ENCODE measurements around the gene IL20RB.

Gene IL20RB

GRCh38 chr3:136928240-136928639 lies 29.5 kb upstream of the IL20RB start:
- Histone ChIP-seq H3K9me3 (ENCODE audit: control insufficient read depth, low read length) (no peaks in the 10 kb centered on the region), H3K4me1 (ENCODE audit: control insufficient read depth, insufficient read depth, low read length, poor library complexity, severe bottlenecking) (no peaks in the 10 kb centered on the region), H3K27ac (ENCODE audit: low read depth, low read length, severe bottlenecking) (no peak overlapping the region), H3K36me3 (ENCODE audit: control insufficient read depth, insufficient read depth, low read length) (peaks cover 29% of the 10 kb centered on the region), H3K4me3 (ENCODE audit: extremely low read depth, insufficient read depth, low read length, poor library complexity, severe bottlenecking) (no peak overlapping the region)

DNA sequence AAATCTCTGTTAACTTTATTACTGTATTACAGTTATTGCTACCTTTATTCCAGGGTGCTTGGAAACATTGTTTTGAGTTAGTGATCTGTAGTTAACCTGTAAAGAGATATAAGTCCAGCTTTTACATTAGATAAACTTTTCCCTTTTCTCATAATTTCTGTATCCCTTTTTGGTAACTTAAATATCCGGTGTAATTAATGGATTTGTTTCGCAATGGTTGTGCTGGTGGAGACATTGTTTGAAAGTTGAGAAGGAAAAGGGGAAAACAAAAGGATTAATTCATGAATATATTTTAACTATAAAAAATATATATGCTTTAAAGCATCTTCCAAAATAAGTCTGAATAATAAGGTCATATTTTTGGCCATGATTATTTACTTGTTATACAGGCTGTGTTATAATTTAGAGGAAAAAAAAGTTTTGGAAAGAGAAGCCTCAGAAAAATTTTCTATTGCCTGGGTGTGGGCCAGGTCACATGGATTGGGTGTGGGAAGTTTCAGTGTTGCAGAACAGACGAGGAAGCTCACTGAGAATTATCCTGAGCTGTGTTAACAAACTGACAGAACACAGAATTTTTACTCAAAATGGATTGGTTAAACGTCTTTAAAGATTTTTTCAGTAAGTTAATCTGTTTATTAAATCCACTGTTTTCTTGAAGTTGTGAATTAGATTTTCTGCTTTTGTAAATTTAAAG lies 27.7 kb upstream of the IL20RB start:
- H3K4me1 ChIP-seq (ENCODE audit: control insufficient read depth, insufficient read depth, low read length, poor library complexity, severe bottlenecking), result no peaks in the 10 kb centered on the region
- H3K4me3 ChIP-seq (ENCODE audit: extremely low read depth, insufficient read depth, low read length, poor library complexity, severe bottlenecking), result no peak overlapping the region
- H3K27ac ChIP-seq (ENCODE audit: low read depth, low read length, severe bottlenecking), result no peak overlapping the region
- H3K36me3 ChIP-seq (ENCODE audit: control insufficient read depth, insufficient read depth, low read length), result peaks cover 45% of the 10 kb centered on the region
- 80 to 86% methylated on average over 1 of the region's 4 CpGs for WGBS, 2 experiments (ENCODE audit: insufficient coverage in 2 of 2)
- no peaks in the 10 kb centered on the region for H3K9me3 ChIP-seq (ENCODE audit: control insufficient read depth, low read length)

DNA sequence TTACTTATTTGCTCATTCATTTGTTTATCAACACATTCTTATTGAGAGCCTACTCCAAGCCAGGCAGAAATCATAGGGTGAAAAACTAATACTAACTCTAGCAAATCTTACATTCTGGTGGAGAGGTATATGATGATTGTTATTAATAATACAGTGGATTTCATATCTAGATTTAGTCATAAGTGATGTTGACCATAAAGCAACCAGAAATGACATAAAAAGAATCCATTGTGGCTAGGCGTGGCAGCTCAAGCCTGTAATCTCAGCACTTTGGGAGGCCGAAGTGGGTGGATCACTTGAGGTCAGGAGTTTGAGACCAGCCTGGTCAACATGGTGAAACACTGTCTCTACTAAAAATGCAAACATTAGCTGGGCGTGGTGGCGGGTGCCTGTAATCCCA lies 26.2 kb upstream of the IL20RB start:
- Histone ChIP-seq H3K4me3 (ENCODE audit: extremely low read depth, insufficient read depth, low read length, poor library complexity, severe bottlenecking) (no peak overlapping the region), H3K4me1 (ENCODE audit: control insufficient read depth, insufficient read depth, low read length, poor library complexity, severe bottlenecking) (no peaks in the 10 kb centered on the region), H3K27ac (ENCODE audit: low read depth, low read length, severe bottlenecking) (no peak overlapping the region), H3K9me3 (ENCODE audit: control insufficient read depth, low read length) (no peaks in the 10 kb centered on the region), H3K36me3 (ENCODE audit: control insufficient read depth, insufficient read depth, low read length) (peaks cover 59% of the 10 kb centered on the region)
- whole genome bisulfite sequencing, 2 experiments (ENCODE audit: insufficient coverage in 2 of 2), result 89 to 95% methylated on average over 1 to 4 of the region's 4 CpGs

DNA sequence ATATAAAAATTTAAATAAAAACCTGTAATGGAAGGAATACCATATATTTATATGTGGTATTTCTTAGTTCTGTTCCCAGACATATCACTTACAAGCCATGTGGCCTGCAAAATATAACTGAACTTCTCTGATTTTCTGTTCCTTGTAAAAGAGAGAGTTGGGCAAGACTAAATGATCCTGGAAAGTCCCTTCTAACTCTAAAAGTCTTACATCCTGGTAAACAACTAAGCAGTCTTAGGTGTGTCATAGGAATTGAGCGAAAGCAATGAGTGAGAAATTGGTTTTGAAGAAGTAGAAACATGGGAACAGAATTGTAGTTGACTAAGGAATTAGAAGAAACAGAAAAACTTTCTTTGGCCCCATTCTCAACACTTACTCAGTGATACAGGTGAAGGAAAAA lies 25.3 kb upstream of the IL20RB start:
- WGBS, 2 experiments (ENCODE audit: insufficient coverage in 2 of 2), result no CpG with 5 or more reads among the region's 1 CpG
- Histone ChIP-seq H3K4me1 (ENCODE audit: control insufficient read depth, insufficient read depth, low read length, poor library complexity, severe bottlenecking) (no peaks in the 10 kb centered on the region), H3K4me3 (ENCODE audit: extremely low read depth, insufficient read depth, low read length, poor library complexity, severe bottlenecking) (no peak overlapping the region), H3K27ac (ENCODE audit: low read depth, low read length, severe bottlenecking) (no peak overlapping the region), H3K9me3 (ENCODE audit: control insufficient read depth, low read length) (no peaks in the 10 kb centered on the region), H3K36me3 (ENCODE audit: control insufficient read depth, insufficient read depth, low read length) (peaks cover 61% of the 10 kb centered on the region)

- Histone ChIP-seq H3K4me1 (ENCODE audit: control insufficient read depth, insufficient read depth, low read length, poor library complexity, severe bottlenecking) (no peaks in the 10 kb centered on the region), H3K27ac (ENCODE audit: low read depth, low read length, severe bottlenecking) (no peak overlapping the region), H3K9me3 (ENCODE audit: control insufficient read depth, low read length) (no peaks in the 10 kb centered on the region), H3K36me3 (ENCODE audit: control insufficient read depth, insufficient read depth, low read length) (peaks cover 58% of the 10 kb centered on the region), H3K4me3 (ENCODE audit: extremely low read depth, insufficient read depth, low read length, poor library complexity, severe bottlenecking) (no peak overlapping the region)
- WGBS, 2 experiments (ENCODE audit: insufficient coverage in 2 of 2), result no CpG with 5 or more reads among the region's 1 CpG
Measured at GRCh38 chr3:136932978-136933772, 24.6 kb upstream of the IL20RB start.

DNA sequence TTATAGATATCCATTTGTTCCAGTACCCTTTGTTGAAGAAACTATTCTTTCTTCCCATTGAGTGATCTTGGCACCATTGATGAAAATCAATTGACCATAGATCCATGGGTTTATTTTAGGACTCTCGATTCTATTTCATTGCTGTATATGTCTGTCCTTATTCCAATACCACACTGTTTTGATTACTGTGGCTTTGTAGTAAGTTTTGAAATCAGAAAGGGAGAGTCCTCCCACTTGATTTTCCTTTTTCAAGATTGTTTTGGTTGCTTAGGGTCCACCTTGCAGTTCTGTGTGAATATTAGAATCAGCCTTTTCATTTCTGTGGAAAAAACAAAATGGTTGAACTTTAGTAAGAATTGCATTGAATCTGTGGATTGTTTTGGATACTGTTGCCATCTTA lies 20.6 kb upstream of the IL20RB start:
- H3K27ac ChIP-seq (ENCODE audit: low read depth, low read length, severe bottlenecking), result no peak overlapping the region
- no CpG with 5 or more reads among the region's 1 CpG for WGBS, 2 experiments (ENCODE audit: insufficient coverage in 2 of 2)
- no peak overlapping the region for H3K4me3 ChIP-seq (ENCODE audit: extremely low read depth, insufficient read depth, low read length, poor library complexity, severe bottlenecking)
- H3K9me3 ChIP-seq (ENCODE audit: control insufficient read depth, low read length), result no peaks in the 10 kb centered on the region
- no peaks in the 10 kb centered on the region for H3K4me1 ChIP-seq (ENCODE audit: control insufficient read depth, insufficient read depth, low read length, poor library complexity, severe bottlenecking)
- peaks cover 42% of the 10 kb centered on the region for H3K36me3 ChIP-seq (ENCODE audit: control insufficient read depth, insufficient read depth, low read length)

- Histone ChIP-seq H3K4me3 (ENCODE audit: extremely low read depth, insufficient read depth, low read length, poor library complexity, severe bottlenecking) (no peak overlapping the region), H3K36me3 (ENCODE audit: control insufficient read depth, insufficient read depth, low read length) (peaks cover 38% of the 10 kb centered on the region), H3K9me3 (ENCODE audit: control insufficient read depth, low read length) (no peaks in the 10 kb centered on the region), H3K27ac (ENCODE audit: low read depth, low read length, severe bottlenecking) (no peak overlapping the region), H3K4me1 (ENCODE audit: control insufficient read depth, insufficient read depth, low read length, poor library complexity, severe bottlenecking) (peaks cover 5% of the 10 kb centered on the region)
- WGBS, 2 experiments (ENCODE audit: insufficient coverage in 2 of 2), result 100% methylated on average over 1 to 2 of the region's 2 CpGs
Measured at GRCh38 chr3:136937851-136938250, 19.9 kb upstream of the IL20RB start.

DNA sequence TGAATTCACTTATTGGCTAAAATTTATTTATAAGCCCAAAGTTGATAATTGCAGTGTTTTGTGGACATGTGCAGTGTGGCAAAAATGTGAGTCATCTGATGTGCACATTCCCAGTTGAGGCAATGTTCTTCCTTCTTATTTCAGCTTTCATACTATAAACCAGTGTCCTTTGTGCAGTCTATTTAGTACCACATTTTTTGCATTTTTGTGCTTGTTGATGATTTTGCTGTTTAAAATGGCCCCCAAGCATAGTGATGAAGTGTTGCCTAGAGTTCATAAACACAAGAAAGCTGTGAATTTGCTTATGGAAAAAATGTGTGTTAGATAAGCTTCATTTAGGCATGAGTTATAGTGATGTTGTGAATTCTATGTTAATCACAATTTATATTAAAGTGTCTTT lies 19.4 kb upstream of the IL20RB start:
- H3K9me3 ChIP-seq (ENCODE audit: control insufficient read depth, low read length), result no peaks in the 10 kb centered on the region
- no peak overlapping the region for H3K4me3 ChIP-seq (ENCODE audit: extremely low read depth, insufficient read depth, low read length, poor library complexity, severe bottlenecking)
- peak overlapping the region; percentile 41 for H3K27ac ChIP-seq (ENCODE audit: low read depth, low read length, severe bottlenecking)
- H3K36me3 ChIP-seq (ENCODE audit: control insufficient read depth, insufficient read depth, low read length), result peaks cover 37% of the 10 kb centered on the region
- peaks cover 8% of the 10 kb centered on the region for H3K4me1 ChIP-seq (ENCODE audit: control insufficient read depth, insufficient read depth, low read length, poor library complexity, severe bottlenecking)

- H3K4me3 ChIP-seq (ENCODE audit: extremely low read depth, insufficient read depth, low read length, poor library complexity, severe bottlenecking), result no peak overlapping the region
- WGBS, 2 experiments (ENCODE audit: insufficient coverage in 2 of 2), result 60% methylated on average over 1 of the region's 1 CpG; no CpG with 5 or more reads in 1 of the 2 experiments
- peaks cover 12% of the 10 kb centered on the region for H3K4me1 ChIP-seq (ENCODE audit: control insufficient read depth, insufficient read depth, low read length, poor library complexity, severe bottlenecking)
- H3K36me3 ChIP-seq (ENCODE audit: control insufficient read depth, insufficient read depth, low read length), result peaks cover 28% of the 10 kb centered on the region
- no peak overlapping the region for H3K27ac ChIP-seq (ENCODE audit: low read depth, low read length, severe bottlenecking)
- H3K9me3 ChIP-seq (ENCODE audit: control insufficient read depth, low read length), result no peaks in the 10 kb centered on the region
Measured at GRCh38 chr3:136939489-136939888, 18.3 kb upstream of the IL20RB start.

DNA sequence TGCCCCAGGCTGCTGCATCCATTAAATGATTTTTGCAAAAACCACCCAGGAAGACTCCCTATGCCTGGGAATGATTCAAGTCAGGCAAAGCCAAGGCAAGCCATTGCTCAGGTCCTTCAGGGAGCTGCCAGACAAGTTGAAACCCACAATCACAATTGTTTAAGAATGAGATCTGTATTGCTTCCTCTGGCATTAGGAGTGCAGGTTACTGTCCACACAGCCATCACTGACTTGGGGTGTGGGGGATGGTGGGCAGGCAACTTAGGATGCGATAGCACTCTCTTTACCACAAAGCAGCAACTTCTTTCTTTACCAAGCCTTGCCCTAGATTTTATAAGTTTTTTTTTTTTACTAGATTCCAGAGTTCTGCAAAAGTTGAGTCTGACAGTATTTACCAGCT lies 15.0 kb upstream of the IL20RB start:
- WGBS, 2 experiments (ENCODE audit: insufficient coverage in 2 of 2), result no CpG with 5 or more reads among the region's 1 CpG
- peaks cover 17% of the 10 kb centered on the region for H3K36me3 ChIP-seq (ENCODE audit: control insufficient read depth, insufficient read depth, low read length)
- H3K27ac ChIP-seq (ENCODE audit: low read depth, low read length, severe bottlenecking), result no peak overlapping the region
- H3K4me3 ChIP-seq (ENCODE audit: extremely low read depth, insufficient read depth, low read length, poor library complexity, severe bottlenecking), result no peak overlapping the region
- peaks cover 15% of the 10 kb centered on the region for H3K4me1 ChIP-seq (ENCODE audit: control insufficient read depth, insufficient read depth, low read length, poor library complexity, severe bottlenecking)
- no peaks in the 10 kb centered on the region for H3K9me3 ChIP-seq (ENCODE audit: control insufficient read depth, low read length)

DNA sequence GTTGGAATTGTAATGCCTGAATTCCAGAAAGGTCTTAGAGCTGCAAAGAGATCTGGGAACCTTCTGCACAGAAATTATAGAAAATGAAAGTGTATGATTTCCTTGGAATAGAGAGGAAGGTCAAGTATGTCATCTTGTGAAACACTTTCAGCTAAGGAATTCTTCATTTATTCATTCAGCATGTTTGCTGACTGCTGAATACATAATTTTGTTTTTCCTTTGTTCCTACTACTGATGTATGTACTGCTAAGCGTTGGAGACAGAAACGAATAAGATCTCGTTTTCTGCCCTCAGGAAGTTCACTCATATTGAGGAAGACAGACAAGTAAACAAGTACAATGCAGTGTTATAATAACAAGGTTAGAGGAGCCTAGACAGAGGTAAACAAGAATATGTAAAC lies 14.3 kb upstream of the IL20RB start:
- WGBS, 2 experiments (ENCODE audit: insufficient coverage in 2 of 2), result no CpG with 5 or more reads among the region's 3 CpGs
- no peak overlapping the region for H3K4me3 ChIP-seq (ENCODE audit: extremely low read depth, insufficient read depth, low read length, poor library complexity, severe bottlenecking)
- H3K4me1 ChIP-seq (ENCODE audit: control insufficient read depth, insufficient read depth, low read length, poor library complexity, severe bottlenecking), result peaks cover 16% of the 10 kb centered on the region
- H3K36me3 ChIP-seq (ENCODE audit: control insufficient read depth, insufficient read depth, low read length), result peaks cover 21% of the 10 kb centered on the region
- H3K27ac ChIP-seq (ENCODE audit: low read depth, low read length, severe bottlenecking), result peak overlapping the region; percentile 31
- no peaks in the 10 kb centered on the region for H3K9me3 ChIP-seq (ENCODE audit: control insufficient read depth, low read length)

Measured in mesodermal cell (in vitro differentiated cells).